Hypothalamus (tissue), 51 donors: ENCODE data around the gene LACTB.
A peak's percentile ranks its signal among the peaks of the same experiment; 100 is the strongest.

Experiments
- DNase-seq, 51 donors: peaks; one replicate each; lab custom pipeline; 2025; lab: John Stamatoyannopoulos, UW

LACTB gene

GRCh38 chr15:63118854-63119253, 2.8 kb upstream of the LACTB start:
- DNase-seq = no peak

GRCh38 chr15:63122002-63122875, 578 bp downstream of the LACTB start:
- DNase-seq = peak in 50 of 51 donors; percentile 11 to 84 (median 62)

- DNase-seq = no peak
These were observed 2.8 kb downstream of the LACTB start for GRCh38 chr15:63124506-63124905.

- no peak for DNase-seq
These were observed 5.1 kb downstream of the LACTB start for GRCh38 chr15:63126726-63127125.

GRCh38 chr15:63133786-63134185, 12.1 kb downstream of the LACTB start:
- no peak for DNase-seq

- DNase-seq = no peak
These were observed 12.8 kb downstream of the LACTB start for GRCh38 chr15:63134245-63134985.

- no peak for DNase-seq
These were observed 13.6 kb downstream of the LACTB start for GRCh38 chr15:63135281-63135680.

- DNase-seq = no peak
These were observed 14.1 kb downstream of the LACTB start for GRCh38 chr15:63135804-63136203.

GRCh38 chr15:63136742-63137141, 15.1 kb downstream of the LACTB start:
- DNase-seq = no peak

GRCh38 chr15:63140936-63141335, 19.3 kb downstream of the LACTB start:
- DNase-seq = no peak

- DNase-seq = no peak
These were observed 23.8 kb downstream of the LACTB start for GRCh38 chr15:63145426-63145825.

- DNase-seq = no peak
These were observed 25.0 kb downstream of the LACTB start for GRCh38 chr15:63146684-63147083.

GRCh38 chr15:63151665-63152064, 30.0 kb downstream of the LACTB start:
- DNase-seq = no peak

GRCh38 chr15:63155486-63155885, 33.8 kb downstream of the LACTB start:
- no peak for DNase-seq

- DNase-seq = peak in 1 of 51 donors; percentile 10
These were observed 34.5 kb downstream of the LACTB start for GRCh38 chr15:63156086-63156710.

GRCh38 chr15:63156755-63157117, 35.1 kb downstream of the LACTB start:
- peak in 24 of 51 donors; percentile 6 to 70 (median 32) for DNase-seq

GRCh38 chr15:63157118-63157843, 35.6 kb downstream of the LACTB start, which contains the start of gene RPS27L:
Gene RPS27L (minus strand): TSS chr15:63157477. CDS start chr15:63157405, 72 bp downstream.
- DNase-seq = peak; percentile 42 to 93 (median 85)

GRCh38 chr15:63157891-63158431, 36.3 kb downstream of the LACTB start:
- DNase-seq = peak in 24 of 51 donors; percentile 5 to 58 (median 23)

GRCh38 chr15:63160638-63161037, 39.0 kb downstream of the LACTB start:
- DNase-seq = no peak

GRCh38 chr15:63163217-63163616, 41.6 kb downstream of the LACTB start:
- no peak for DNase-seq
